GM20000 (cell line): Measurements from ENCODE around the gene SLC24A3.

ENCODE experiments used
- DNase-seq: peaks from one replicate; pipeline ENCODE4 v3.0.0; 2012; ENCODE audit warnings: low spot score
- TF ChIP-seq, protein P1 (sequence below): IDR thresholded peaks from 2 replicates; pipeline ENCODE4 v1.5.1; 2012; ENCODE audit warnings: mild to moderate bottlenecking, control low read depth; ENCODE audit errors: extremely low read depth, missing control alignments

Gene SLC24A3

DNA sequence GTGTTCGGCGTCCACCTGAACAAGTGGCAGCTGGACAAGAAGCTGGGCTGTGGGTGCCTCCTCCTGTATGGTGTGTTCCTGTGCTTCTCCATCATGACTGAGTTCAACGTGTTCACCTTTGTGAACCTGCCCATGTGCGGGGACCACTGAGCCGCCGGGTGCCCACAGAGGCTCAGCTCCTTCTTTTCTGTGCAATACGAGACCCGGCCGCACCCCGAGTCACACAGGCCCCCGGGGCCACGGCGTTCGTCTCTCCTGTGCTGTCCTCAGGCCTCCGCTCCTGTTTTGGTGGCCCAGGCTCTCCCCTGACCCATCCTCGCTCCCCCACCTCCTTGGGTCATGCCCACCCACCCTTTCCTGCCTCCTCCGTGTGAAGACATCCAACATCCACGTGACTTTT, 508.5 kb downstream of the SLC24A3 start:
- no peak for DNase-seq
- TF ChIP-seq, protein P1, sequence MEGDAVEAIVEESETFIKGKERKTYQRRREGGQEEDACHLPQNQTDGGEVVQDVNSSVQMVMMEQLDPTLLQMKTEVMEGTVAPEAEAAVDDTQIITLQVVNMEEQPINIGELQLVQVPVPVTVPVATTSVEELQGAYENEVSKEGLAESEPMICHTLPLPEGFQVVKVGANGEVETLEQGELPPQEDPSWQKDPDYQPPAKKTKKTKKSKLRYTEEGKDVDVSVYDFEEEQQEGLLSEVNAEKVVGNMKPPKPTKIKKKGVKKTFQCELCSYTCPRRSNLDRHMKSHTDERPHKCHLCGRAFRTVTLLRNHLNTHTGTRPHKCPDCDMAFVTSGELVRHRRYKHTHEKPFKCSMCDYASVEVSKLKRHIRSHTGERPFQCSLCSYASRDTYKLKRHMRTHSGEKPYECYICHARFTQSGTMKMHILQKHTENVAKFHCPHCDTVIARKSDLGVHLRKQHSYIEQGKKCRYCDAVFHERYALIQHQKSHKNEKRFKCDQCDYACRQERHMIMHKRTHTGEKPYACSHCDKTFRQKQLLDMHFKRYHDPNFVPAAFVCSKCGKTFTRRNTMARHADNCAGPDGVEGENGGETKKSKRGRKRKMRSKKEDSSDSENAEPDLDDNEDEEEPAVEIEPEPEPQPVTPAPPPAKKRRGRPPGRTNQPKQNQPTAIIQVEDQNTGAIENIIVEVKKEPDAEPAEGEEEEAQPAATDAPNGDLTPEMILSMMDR: no peak

DNA sequence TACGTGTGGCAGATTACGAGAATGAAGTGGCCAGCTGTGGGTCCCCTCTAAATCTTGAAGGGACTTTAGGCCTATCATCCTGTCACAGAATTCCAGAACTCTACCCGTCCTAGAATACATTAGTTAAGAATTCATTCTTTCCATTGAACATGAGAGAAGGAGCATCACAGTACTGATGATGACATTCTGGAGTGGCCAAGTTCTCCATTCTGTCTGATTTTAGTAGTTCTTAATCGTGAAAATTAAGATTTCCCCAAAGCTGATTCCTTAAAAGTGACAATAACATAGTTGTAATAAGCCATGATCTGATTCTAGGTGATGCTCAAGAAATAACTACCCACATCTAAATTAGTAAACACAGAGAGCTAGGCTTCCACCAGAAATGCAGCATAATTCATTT, 510.6 kb downstream of the SLC24A3 start:
- DNase-seq: no peak
- TF ChIP-seq, protein P1: no peak

DNA sequence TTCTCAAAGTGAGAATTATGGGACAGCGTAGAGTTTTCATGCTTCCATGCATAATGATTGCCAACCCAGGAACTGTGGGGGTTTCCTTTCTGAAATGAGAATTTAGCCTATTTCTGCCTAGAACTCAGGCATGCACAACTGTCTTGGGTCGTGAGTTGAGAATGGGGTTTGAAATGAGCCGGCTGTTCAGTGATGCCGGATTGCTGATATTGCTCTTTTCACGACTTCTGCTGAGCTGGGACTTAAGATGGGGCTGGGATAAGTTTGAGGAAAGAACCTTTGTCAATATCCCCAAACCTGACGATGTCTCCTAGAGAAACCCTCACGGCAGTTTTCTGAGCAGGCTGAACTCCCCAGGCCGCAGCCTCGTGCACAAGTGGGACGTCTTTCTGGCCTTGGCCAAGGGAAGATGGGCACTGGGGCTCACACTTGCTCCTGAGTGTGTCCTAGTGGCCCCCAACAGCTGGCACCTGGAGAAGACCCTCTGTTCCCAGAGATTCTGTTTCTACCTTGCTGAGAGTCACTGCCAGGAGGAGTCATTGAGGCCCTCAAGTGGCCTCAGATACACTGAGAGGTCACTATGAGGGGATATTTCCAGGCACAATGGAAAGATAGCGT, 511.5 kb downstream of the SLC24A3 start:
- TF ChIP-seq, protein P1: no peak
- DNase-seq: no peak

DNA sequence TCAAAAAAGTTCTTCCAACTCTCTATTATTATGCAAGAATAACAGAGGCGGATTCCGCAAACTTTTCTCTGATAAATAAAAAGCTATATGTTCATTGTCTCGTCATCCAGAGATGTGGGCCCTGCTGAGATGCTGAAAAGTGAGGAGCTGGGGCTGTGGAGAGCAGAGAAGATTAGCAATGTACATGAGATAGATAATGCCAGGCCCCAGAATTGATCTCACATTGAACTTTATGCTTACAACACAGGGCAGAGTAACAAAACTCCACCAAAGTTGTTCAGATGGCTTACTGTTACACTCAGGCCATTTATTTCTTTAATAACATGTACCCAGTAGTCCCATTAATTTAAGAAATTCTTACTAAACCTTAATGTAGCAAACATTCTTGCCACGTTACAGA, 512.9 kb downstream of the SLC24A3 start:
- no peak for DNase-seq
- TF ChIP-seq, protein P1: no peak

DNA sequence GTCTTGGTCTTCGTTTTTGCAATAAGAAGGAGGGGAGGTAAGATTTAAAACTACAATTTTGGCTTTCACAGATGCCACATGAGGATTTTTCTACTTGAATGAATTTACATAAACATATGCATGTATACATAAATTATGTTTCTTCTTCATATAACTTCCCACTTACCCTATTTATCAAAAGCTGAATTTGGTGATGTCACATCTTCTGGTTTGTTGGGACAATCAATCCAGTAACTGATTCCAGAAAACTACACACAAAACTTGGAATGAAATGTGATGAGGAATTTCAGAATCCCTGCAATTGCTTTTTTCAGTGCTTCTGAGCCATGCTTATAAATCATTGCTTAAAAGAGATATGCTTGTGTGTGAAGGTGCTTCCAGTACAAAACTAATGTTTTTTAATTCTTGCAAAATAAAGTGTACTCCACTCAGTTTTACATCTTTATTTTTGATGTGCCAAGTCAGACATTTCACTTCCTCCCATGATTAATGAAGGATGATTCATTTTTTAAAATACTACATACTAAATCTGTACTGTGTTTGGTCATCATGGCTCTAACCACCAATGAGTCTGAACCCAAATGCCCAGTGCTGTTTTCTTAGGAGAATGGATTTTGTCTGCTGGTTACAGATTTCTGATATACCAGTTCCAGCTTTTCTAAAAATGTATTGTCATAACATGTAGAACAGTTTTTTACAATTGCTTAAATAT, 513.5 kb downstream of the SLC24A3 start:
- TF ChIP-seq, protein P1: no peak
- DNase-seq: no peak

DNA sequence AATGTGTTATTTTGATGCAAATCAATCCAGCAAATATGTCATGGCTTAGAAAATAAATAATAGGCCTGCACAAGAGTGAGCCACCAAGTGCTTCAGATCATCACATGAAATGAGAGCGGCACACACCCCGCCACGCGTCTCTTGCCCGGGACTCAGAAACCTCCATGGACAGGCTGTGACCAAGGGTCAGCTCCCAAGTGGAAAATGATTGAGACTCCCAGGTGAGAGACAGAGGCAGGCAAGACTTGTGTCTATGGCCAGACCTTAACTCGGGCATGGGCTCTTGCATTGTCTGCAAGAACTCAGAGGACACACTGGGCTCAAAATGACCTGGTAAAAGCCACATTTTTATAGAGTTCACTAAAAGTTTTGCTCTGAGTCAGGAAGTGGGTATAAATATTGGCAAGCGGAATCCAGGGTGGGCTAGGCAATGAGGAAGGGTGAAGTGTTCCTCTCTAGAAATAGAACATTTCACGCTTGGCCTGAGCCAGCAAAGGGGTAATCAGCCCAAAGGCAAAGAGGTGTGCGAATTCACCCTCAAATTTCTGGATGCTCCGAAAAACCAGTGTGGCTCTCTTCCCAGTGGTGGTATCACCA, 514.9 kb downstream of the SLC24A3 start:
- TF ChIP-seq, protein P1: no peak
- DNase-seq: no peak

DNA sequence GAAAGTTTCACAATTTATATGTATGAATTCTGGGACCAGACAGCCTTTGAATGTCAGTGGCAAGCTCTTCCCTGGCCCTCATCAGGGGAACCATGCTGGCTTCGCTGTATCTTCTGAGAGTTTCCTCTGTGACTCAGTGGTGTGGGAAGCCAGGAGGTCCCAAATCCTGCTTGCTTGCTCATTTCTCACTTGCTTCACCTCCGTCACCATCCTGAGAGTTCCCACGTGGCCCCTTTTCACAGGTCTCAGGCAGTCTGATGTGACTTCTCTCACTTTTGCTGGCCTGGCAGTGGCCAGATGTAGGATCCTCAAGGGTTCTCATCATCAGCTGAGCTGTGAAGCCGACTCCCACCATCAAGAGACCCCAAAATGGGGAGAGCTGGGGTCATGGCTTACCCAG, 517.2 kb downstream of the SLC24A3 start:
- DNase-seq: no peak
- TF ChIP-seq, protein P1: no peak
